GM18868 (cell line): ENCODE measurements around the gene ZNF765.
"Not testable (repeated sequence)": the region's sequence is repeated elsewhere in the genome, so short reads cannot be mapped to it uniquely, and the experiment has no call there.

Source experiments
- ATAC-seq: cut with Tn5 transposase; IDR thresholded peaks from one replicate; pipeline ENCODE4 v1.9.1; 2021; ENCODE audit warnings: mild to moderate bottlenecking, moderate library complexity; ENCODE audit not compliant: unreplicated experiment

Gene ZNF765

DNA sequence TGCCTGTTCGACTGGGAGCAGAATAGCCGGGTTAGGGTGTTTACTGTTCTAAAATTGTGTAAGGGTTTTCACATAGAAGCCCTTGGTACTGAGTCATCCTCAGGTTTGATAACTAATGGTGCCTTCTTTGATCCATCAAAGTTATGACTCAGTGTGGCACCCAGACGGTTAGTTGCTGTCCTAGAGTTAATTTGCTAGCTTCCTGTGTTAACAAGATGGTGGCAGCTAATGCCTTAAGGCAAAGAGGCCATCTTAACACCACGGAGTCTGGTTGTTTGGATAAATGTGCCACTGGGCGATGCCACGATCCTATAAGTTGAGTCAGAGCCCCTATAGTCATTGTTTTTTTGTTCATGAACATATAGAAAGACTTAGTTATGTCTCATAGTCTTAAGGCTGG lies 80.5 kb downstream of the ZNF765 start:
- ATAC-seq = not testable (repeated sequence)
